Fibroblast of villous mesenchyme (primary cell): ENCODE measurements around the gene RPS16. TPM values are rescaled to one million over a fixed set of nuclear protein-coding genes. Genes with fewer than 3 reads are reported as not detected.
"Not testable (repeated sequence)": the region's sequence is repeated elsewhere in the genome, so short reads cannot be mapped to it uniquely, and the experiment has no call there.

Experiments used
- DNase-seq: peaks from one replicate; pipeline ENCODE4 v3.0.0-alpha.2; 2010; ENCODE audit warnings: low read depth
- H3K4me3 ChIP-seq: 2 replicates; pipeline ENCODE4 v1.5.1; 2011; ENCODE audit warnings: low read depth, mild to moderate bottlenecking, low read length
- CTCF ChIP-seq: IDR thresholded peaks from 2 replicates; pipeline ENCODE4 v1.5.1; 2012; ENCODE audit warnings: low read depth, mild to moderate bottlenecking, low read length; ENCODE audit not compliant: insufficient read depth
- total RNA-seq: library from RNA; depleted of rRNA; stranded (reverse); fragments of >200 nt; gene quantifications from 2 replicates; pipeline ENCODE4 v1.2.3, GENCODE V29; 2012

RPS16 gene
- total RNA-seq, 1 donor, result 43.2 TPM

- H3K4me3 ChIP-seq, result no peak overlapping the region
- no peak for DNase-seq
- TF ChIP-seq CTCF, result no peak
Measured at GRCh38 chr19:39469567-39469966, 33.8 kb upstream of the RPS16 start.

GRCh38 chr19:39469036-39469435, 33.3 kb upstream of the RPS16 start:
- no peak for DNase-seq
- no peak for TF ChIP-seq CTCF
- H3K4me3 ChIP-seq, result no peak overlapping the region

- TF ChIP-seq CTCF, result no peak
- H3K4me3 ChIP-seq, result no peak overlapping the region
- DNase-seq, result no peak
Measured at GRCh38 chr19:39467941-39468340, 32.2 kb upstream of the RPS16 start.

GRCh38 chr19:39465956-39466747, 30.4 kb upstream of the RPS16 start:
- no peak for TF ChIP-seq CTCF
- no peak for DNase-seq
- no peak overlapping the region for H3K4me3 ChIP-seq

GRCh38 chr19:39463403-39463802, 27.7 kb upstream of the RPS16 start:
- TF ChIP-seq CTCF, result no peak
- H3K4me3 ChIP-seq, result no peak overlapping the region
- no peak for DNase-seq

- H3K4me3 ChIP-seq, DNase-seq: not testable (repeated sequence)
Measured at GRCh38 chr19:39451257-39451656, 15.5 kb upstream of the RPS16 start.

- DNase-seq, result no peak
- TF ChIP-seq CTCF, result no peak
- no peak overlapping the region for H3K4me3 ChIP-seq
Measured at GRCh38 chr19:39449116-39449797, 13.5 kb upstream of the RPS16 start.
